Measurements from ENCODE around the gene SHMT2.

Gene SHMT2

GRCh38 chr12:57229634-57230380 lies at the start of gene SHMT2:
Gene SHMT2 (plus strand): TSS chr12:57229711. CDS start chr12:57229779, 68 bp downstream.
- DNase-seq = peak; percentile 90

DNA sequence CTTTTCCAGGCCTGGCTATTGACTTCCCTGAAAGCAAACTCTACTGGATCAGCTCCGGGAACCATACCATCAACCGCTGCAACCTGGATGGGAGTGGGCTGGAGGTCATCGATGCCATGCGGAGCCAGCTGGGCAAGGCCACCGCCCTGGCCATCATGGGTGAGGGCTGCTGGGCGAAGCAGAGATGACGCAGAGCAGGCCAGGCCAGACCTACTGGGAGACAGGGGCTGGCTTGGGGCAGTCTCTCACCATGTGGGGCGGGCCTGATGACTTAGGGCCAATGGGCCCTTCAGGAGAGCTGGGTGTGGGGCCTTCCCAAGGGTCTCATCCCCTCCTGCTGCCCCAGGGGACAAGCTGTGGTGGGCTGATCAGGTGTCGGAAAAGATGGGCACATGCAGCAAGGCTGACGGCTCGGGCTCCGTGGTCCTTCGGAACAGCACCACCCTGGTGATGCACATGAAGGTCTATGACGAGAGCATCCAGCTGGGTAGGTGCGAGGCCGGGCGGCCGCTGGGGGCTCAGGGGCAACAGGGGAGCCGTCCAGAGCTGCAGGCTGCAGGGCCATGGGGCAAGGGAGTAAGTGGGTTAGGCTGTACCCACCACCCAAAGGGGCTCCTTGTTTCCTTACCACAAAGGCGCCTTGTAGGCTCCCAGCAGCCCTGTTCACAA lies 49.1 kb upstream of the SHMT2 start:
- DNase-seq = no peak

DNA sequence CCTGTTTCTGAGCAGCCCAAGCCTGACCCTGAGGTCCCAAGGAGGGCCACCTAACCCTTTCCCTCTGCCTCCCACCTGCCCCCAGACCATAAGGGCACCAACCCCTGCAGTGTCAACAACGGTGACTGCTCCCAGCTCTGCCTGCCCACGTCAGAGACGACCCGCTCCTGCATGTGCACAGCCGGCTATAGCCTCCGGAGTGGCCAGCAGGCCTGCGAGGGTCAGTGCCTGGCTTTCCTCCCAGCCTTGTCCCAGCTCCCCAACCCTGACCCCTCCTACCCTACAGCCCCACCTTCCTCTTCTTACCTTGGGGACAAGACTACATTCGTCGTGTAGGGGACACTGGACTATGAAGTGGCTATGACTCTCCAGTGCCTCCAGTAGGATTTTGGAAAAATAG lies 48.4 kb upstream of the SHMT2 start:
- DNase-seq = no peak

DNA sequence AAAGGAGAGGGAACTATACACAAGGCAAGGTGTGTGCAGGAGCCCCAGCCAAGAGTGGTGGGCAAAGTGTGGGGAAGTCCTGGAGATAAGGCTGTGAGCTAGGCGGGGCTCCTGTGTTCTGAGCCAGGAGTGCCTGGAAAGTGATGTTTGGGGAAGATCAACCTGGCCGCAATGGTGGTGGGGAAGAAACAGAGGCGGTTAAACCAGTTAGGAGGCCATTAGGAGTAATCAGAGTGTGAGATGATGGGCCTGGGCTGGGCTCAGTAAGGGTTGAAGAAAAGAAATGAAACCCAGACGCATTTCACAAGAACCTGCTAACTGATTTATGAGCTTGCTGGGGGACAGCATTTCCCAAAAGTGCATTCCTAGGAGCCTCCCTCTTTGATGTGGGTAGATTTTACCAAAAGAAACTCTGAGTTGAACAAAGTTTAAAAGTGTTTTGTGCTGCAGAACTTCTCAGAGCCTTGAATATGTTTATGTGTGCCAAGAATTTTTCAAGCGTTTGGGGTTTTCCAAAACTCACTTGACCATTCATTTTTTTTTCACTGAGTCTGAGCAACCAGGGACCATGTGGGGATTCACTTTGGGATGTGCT lies 47.9 kb upstream of the SHMT2 start:
- no peak for DNase-seq

DNA sequence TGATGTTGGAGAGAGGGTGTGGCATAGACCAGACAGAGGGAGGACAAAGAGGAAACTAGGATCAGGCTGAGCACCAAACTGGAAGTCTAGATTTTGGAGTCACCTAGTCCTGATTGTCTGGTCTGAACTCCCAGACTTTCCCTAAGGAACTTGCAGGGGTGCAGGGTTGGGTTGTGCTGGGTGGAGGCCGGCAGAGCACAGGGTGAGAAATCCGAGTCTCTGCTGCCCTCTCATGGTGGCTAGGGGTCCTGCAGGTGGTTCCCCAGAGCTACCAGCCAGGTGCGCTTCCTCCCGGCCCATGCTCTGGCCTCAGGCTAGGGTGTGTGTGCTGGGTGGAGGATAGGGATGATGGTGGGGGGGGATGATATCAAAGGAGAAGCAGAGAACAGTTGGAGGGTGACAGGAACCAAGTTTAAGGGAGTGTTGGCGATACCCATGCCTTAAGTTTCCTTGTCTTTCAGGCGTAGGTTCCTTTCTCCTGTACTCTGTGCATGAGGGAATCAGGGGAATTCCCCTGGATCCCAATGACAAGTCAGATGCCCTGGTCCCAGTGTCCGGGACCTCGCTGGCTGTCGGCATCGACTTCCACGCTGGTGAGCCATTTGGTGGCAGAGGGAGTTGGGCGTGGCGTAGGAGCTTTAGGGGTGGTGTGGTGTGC lies 46.5 kb upstream of the SHMT2 start:
- DNase-seq = peak; percentile 79

GRCh38 chr12:57183939-57184725 lies 45.4 kb upstream of the SHMT2 start:
- no peak for DNase-seq

DNA sequence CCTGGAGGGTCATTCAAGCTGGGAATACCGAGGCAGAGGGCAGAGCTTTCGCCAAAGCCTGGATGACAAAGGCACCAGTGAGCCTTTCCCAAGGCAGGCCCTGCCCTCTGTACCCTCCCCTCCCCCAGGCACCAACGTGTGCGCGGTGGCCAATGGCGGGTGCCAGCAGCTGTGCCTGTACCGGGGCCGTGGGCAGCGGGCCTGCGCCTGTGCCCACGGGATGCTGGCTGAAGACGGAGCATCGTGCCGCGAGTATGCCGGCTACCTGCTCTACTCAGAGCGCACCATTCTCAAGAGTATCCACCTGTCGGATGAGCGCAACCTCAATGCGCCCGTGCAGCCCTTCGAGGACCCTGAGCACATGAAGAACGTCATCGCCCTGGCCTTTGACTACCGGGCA lies 44.1 kb upstream of the SHMT2 start:
- DNase-seq = no peak

DNA sequence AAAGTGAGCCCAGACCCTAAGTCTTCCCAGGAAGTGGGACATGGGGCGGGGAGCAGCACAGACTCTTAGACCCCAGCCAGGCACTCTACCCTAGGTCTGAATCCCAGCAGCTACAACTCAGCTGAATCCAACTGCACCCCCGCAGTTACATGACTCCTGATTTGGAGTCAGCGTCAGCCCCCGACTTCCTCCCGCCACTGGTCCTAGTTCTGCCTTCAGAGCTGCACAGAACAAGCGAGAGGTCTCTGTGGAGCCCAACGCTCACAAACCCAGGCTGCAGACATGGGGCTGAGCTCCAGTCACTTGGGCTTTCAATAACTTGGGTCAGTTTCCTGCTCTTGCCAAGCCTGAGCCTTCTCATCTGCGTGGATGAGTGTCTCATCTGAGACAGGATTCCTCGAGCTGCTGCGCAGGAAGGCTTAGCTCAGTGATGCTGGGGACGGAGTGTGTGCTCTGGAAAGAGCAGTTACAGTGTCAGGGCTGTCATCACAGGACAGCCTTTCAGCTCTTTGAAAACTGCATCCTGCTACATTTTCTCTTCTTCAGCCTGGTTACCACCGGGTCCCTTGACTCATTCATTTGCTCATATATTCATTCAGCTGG lies 43.5 kb upstream of the SHMT2 start:
- DNase-seq = no peak

GRCh38 chr12:57187222-57188089 lies 42.1 kb upstream of the SHMT2 start:
- no peak for DNase-seq

DNA sequence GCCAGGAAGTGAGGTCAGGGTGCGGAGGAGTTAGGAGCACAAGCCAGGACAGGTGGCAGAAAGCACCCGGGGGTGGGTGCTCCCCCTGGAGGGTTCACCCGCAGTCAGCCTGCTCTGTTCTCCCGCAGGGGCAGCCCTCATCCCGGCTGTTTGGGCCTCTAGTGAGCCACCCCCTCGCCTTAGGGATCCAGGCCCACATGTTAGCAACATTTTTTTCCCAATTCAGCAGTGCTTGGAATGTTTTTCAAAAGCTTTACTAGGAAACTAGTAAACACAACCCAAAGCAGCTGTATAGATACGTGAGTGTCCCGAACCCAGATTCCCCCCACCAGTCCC lies 41.5 kb upstream of the SHMT2 start:
- DNase-seq = no peak

GRCh38 chr12:57190037-57190436 lies 39.5 kb upstream of the SHMT2 start:
- no peak for DNase-seq

DNA sequence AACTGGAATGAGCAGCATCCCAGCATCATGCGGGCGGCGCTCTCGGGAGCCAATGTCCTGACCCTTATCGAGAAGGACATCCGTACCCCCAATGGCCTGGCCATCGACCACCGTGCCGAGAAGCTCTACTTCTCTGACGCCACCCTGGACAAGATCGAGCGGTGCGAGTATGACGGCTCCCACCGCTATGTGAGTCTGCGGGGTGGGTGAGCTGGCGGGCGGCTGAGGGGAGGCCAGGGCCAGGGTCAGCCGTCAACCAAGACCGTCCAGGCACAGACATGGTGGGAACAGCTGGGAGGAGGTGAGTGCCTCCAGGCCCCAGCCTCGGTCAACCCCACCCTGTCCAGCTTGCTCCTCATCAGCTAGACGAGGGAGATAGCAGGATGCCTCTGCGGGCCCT lies 38.7 kb upstream of the SHMT2 start:
- no peak for DNase-seq

- no peak for DNase-seq
Measured at GRCh38 chr12:57191410-57191809, 38.1 kb upstream of the SHMT2 start.

DNA sequence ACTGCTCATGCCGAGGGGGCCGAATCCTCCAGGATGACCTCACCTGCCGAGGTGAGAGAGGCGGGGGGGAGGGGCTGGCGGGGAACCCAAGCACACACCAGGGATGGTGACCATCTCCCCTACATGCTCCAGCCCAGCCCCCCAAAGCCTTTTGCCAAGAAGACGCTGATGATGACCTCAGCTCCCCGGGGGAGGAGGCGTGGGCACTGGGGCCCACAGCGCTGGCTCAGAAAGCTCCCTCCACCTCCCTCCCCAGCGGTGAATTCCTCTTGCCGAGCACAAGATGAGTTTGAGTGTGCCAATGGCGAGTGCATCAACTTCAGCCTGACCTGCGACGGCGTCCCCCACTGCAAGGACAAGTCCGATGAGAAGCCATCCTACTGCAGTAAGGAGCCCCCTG lies 36.6 kb upstream of the SHMT2 start:
- no peak for DNase-seq

GRCh38 chr12:57193706-57194245 lies 35.7 kb upstream of the SHMT2 start:
- DNase-seq = no peak

- DNase-seq = no peak
Measured at GRCh38 chr12:57194253-57194652, 35.3 kb upstream of the SHMT2 start.

DNA sequence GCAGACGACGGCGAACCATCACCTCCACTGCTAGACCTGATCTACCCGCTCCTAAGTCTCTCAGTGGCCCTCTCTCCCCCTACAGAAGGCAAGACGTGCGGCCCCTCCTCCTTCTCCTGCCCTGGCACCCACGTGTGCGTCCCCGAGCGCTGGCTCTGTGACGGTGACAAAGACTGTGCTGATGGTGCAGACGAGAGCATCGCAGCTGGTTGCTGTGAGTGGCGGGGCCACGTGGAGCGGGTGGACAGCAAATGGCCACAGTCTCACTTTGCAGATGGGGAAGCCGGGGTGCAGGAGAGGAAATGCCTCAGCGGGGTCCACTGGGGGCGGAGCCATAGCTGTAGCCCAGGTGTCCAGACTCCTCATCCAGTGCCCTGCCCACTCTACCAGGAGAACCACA lies 34.3 kb upstream of the SHMT2 start:
- DNase-seq = no peak

GRCh38 chr12:57195611-57196371 lies 33.7 kb upstream of the SHMT2 start:
- no peak for DNase-seq

GRCh38 chr12:57196439-57196838 lies 33.1 kb upstream of the SHMT2 start:
- no peak for DNase-seq

GRCh38 chr12:57196956-57197355 lies 32.6 kb upstream of the SHMT2 start:
- no peak for DNase-seq

DNA sequence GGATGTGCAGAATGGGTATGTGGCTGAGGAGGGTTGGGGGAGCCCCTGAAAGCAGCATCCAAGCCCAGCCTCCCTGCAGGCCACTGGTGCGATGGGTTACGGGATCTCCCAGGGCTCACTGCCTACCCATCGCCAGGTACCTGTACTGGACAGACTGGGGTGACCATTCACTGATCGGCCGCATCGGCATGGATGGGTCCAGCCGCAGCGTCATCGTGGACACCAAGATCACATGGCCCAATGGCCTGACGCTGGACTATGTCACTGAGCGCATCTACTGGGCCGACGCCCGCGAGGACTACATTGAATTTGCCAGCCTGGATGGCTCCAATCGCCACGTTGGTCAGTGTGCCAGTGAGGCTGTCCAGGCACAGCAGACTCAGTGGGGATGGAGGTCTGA lies 31.2 kb upstream of the SHMT2 start:
- no peak for DNase-seq

Measured in activated gamma-delta T cell treated with Interleukin-2 at 50 U/mL for 16 hours (primary cell).